Karpas-422 (cell line): Measurements from ENCODE around the gene PUSL1. TPM values are rescaled to one million over a fixed set of nuclear protein-coding genes. Genes with fewer than 3 reads are reported as not detected.

Experiments
- DNase-seq: peaks from one replicate; pipeline ENCODE4 v3.0.0-alpha.2; 2015
- H2AFZ ChIP-seq: fragments of 200-600 bp; sonication (generic); 2 replicates; pipeline ENCODE4 v1.6.1; 2014; ENCODE audit warnings: antibody characterized with exemption, low read length, mixed read lengths
- H3K27ac ChIP-seq: fragments of 200-600 bp; sonication (generic); 2 replicates; pipeline ENCODE4 v1.5.1; 2014; ENCODE audit warnings: mild to moderate bottlenecking, low read length, moderate library complexity
- H3K27me3 ChIP-seq: fragments of 200-600 bp; sonication (generic); 2 replicates; pipeline ENCODE4 v1.6.1; 2014; ENCODE audit warnings: low read length, mixed read lengths
- H3K36me3 ChIP-seq: fragments of 200-600 bp; sonication (generic); 2 replicates; pipeline ENCODE4 v1.6.1; 2014; ENCODE audit warnings: low read length, mixed read lengths; ENCODE audit not compliant: insufficient read depth
- H3K4me1 ChIP-seq: fragments of 200-600 bp; sonication (generic); 2 replicates; pipeline ENCODE4 v1.6.1; 2014; ENCODE audit warnings: mild to moderate bottlenecking, low read length, mixed read lengths
- H3K4me2 ChIP-seq: fragments of 200-600 bp; sonication (generic); 2 replicates; pipeline ENCODE4 v1.6.1; 2014; ENCODE audit warnings: low read length, low read depth, mild to moderate bottlenecking; ENCODE audit not compliant: poor library complexity, severe bottlenecking
- H3K4me3 ChIP-seq: fragments of 200-600 bp; sonication (generic); 2 replicates; pipeline ENCODE4 v1.5.1; 2014; ENCODE audit warnings: mild to moderate bottlenecking, antibody characterized with exemption, low read length, mixed read lengths
- H3K79me2 ChIP-seq: fragments of 200-600 bp; sonication (generic); 2 replicates; pipeline ENCODE4 v1.6.1; 2014; ENCODE audit warnings: mild to moderate bottlenecking, low read length, mixed read lengths
- H3K9ac ChIP-seq: fragments of 200-600 bp; sonication (generic); 2 replicates; pipeline ENCODE4 v1.6.0; 2014; ENCODE audit warnings: low read length
- H3K9me2 ChIP-seq: fragments of 200-600 bp; sonication (generic), shearing (Covaris generic); replicated peaks from 2 replicates; pipeline ENCODE4 v1.6.0; 2014; ENCODE audit warnings: mild to moderate bottlenecking, low read length, moderate library complexity; ENCODE audit not compliant: insufficient read depth
- H3K9me3 ChIP-seq: fragments of 300-700, 200-600 bp; sonication (generic); 2 replicates; pipeline ENCODE4 v1.6.1; 2014; ENCODE audit warnings: low read length, mixed read lengths
- H4K20me1 ChIP-seq: fragments of 200-600 bp; sonication (generic); 2 replicates; pipeline ENCODE4 v1.6.1; 2014; ENCODE audit warnings: mild to moderate bottlenecking, antibody characterized with exemption, low read length, low read depth; ENCODE audit not compliant: insufficient read depth
- total RNA-seq: library from RNA; depleted of rRNA; stranded (reverse); fragments of >200 nt; shearing (Covaris generic); gene quantifications from 2 replicates; pipeline ENCODE4 v1.2.3, GENCODE V29; 2014; ENCODE audit warnings: low replicate concordance

Gene PUSL1
- total RNA-seq, 1 experiment from 2014 or later: 14.9 TPM

DNA sequence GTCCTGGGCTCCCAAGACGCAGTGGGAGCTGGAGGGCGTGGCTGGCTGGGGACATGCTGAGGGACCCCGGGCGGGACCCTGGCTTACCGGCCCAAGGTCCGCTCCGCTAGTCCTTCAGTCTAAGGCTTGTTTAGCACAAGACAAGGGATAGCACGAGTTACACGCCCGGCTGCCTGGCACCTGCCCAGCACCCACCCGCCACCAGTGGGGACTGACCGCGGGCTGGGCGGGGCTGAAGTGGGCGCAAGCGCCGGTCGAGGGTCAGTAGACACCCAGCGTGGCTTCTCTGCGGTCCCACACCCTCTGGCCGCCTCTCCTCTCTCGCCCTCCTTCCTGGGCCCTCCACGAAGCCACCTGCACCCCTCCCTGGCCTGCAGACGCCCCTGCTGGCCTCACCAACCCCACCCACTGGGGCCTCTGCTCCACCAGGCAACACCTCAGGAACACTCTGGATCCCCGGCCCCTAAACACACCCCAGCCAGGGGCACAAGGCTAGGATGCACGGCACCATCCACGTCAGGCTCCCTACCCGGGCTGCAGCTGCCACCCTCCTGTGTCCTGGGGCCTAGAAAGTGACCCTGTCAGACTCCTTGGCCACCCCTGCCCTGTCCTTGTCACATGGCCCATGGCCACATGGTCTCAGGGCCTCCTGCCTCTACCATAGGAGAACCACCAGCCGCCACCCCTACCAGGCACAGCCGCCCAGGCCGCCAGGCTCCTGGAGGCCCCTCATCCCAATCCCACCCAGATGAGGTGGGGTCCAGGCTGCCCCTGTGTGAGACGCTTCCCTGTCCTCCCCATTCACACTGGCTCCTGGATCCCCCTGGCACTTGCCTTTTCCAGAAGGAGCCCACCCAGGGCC, 28.8 kb downstream of the PUSL1 start:
- no peak overlapping the region for H3K4me2 ChIP-seq
- H4K20me1 ChIP-seq: peaks cover 17% of the 10 kb centered on the region
- no peak overlapping the region for H3K4me3 ChIP-seq
- H2AFZ ChIP-seq: no peak overlapping the region
- peaks cover 5% of the 10 kb centered on the region for H3K36me3 ChIP-seq
- H3K9me2 ChIP-seq: no peaks in the 10 kb centered on the region
- H3K9ac ChIP-seq: no peak overlapping the region
- no peaks in the 10 kb centered on the region for H3K9me3 ChIP-seq
- H3K79me2 ChIP-seq: peaks cover 3% of the 10 kb centered on the region; the same call in 1 of the 2 replicates
- no peak for DNase-seq
- H3K27me3 ChIP-seq: no peaks in the 10 kb centered on the region
- no peak overlapping the region for H3K27ac ChIP-seq
- peaks cover 24% of the 10 kb centered on the region for H3K4me1 ChIP-seq

DNA sequence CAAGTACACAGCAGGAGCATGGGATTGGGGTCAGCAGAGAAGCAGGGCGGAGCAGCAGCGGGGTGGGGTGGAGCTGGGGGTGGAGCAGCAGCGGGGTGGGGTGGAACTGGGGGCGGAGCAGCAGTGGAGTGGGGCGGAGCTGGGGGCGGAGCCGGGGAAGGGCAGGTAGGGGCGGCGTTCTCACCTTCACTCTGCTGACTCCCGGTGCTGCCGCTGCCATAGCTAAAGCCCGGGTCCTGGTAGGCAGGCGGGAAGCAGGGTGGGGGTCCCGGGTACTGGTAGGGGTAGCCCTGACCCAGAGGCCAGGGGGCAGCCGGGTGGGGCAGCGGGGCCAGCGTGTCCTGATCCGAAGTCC, 29.4 kb downstream of the PUSL1 start:
- Histone ChIP-seq H3K4me2 (no peak overlapping the region), H3K4me1 (peaks cover 17% of the 10 kb centered on the region), H3K36me3 (peaks cover 5% of the 10 kb centered on the region), H3K9ac (no peak overlapping the region), H4K20me1 (peaks cover 17% of the 10 kb centered on the region), H3K9me3 (no peaks in the 10 kb centered on the region), H3K4me3 (no peak overlapping the region), H3K9me2 (no peaks in the 10 kb centered on the region), H3K27ac (no peak overlapping the region), H2AFZ (no peak overlapping the region), H3K79me2 (peaks cover 2% of the 10 kb centered on the region; the same call in 1 of the 2 replicates), H3K27me3 (no peaks in the 10 kb centered on the region)
- DNase-seq: peak; percentile 89

DNA sequence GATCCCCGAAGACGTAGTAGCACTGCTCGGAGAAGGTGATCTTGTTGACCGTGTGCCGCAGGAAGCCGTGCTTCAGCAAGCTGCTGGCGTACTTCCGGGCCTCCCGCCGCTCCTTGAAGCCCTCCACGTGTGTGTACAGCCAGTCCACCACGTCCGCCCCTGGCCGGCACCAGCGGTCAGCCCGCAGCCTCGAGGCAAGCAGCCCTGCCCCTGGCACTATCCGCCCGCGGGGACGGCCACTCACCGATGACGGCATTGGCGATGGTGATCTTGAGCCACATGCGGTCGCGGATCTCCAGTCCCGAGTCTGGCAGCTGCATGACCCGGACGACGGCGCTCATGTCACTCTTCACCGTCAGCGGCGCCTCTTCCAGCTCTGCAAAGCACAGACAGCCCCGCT, 29.9 kb downstream of the PUSL1 start:
- Histone ChIP-seq H3K9me3 (no peaks in the 10 kb centered on the region), H3K4me2 (no peak overlapping the region), H3K27ac (no peak overlapping the region), H2AFZ (no peak overlapping the region), H3K4me1 (peaks cover 16% of the 10 kb centered on the region), H3K9me2 (no peaks in the 10 kb centered on the region), H3K9ac (no peak overlapping the region), H3K27me3 (no peaks in the 10 kb centered on the region), H4K20me1 (peaks cover 17% of the 10 kb centered on the region), H3K79me2 (peaks cover 2% of the 10 kb centered on the region; the same call in 1 of the 2 replicates), H3K4me3 (no peak overlapping the region), H3K36me3 (peaks cover 5% of the 10 kb centered on the region)
- DNase-seq: no peak

GRCh38 chr1:1340185-1340584, 31.8 kb downstream of the PUSL1 start:
- H3K27me3 ChIP-seq: no peaks in the 10 kb centered on the region
- no peak overlapping the region for H3K9ac ChIP-seq
- H4K20me1 ChIP-seq: peaks cover 29% of the 10 kb centered on the region
- H3K9me2 ChIP-seq: no peaks in the 10 kb centered on the region
- H3K4me1 ChIP-seq: peaks cover 11% of the 10 kb centered on the region
- no peak overlapping the region for H3K4me2 ChIP-seq
- H3K27ac ChIP-seq: no peak overlapping the region
- H3K4me3 ChIP-seq: no peak overlapping the region
- H3K79me2 ChIP-seq: peaks cover 21% of the 10 kb centered on the region
- no peak for DNase-seq
- no peak overlapping the region for H2AFZ ChIP-seq
- H3K9me3 ChIP-seq: no peaks in the 10 kb centered on the region
- H3K36me3 ChIP-seq: peaks cover 5% of the 10 kb centered on the region; the same call in 1 of the 2 replicates

GRCh38 chr1:1340791-1341548, 32.6 kb downstream of the PUSL1 start:
- H3K36me3 ChIP-seq: peaks cover 5% of the 10 kb centered on the region; the same call in 1 of the 2 replicates
- H3K9ac ChIP-seq: no peak overlapping the region
- no peaks in the 10 kb centered on the region for H3K9me3 ChIP-seq
- H2AFZ ChIP-seq: no peak overlapping the region
- H3K79me2 ChIP-seq: peaks cover 29% of the 10 kb centered on the region
- H3K27ac ChIP-seq: no peak overlapping the region
- H3K27me3 ChIP-seq: no peaks in the 10 kb centered on the region
- H3K4me2 ChIP-seq: no peak overlapping the region
- peaks cover 30% of the 10 kb centered on the region for H4K20me1 ChIP-seq
- no peak for DNase-seq
- H3K4me3 ChIP-seq: no peak overlapping the region
- peaks cover 15% of the 10 kb centered on the region for H3K4me1 ChIP-seq
- H3K9me2 ChIP-seq: no peaks in the 10 kb centered on the region

DNA sequence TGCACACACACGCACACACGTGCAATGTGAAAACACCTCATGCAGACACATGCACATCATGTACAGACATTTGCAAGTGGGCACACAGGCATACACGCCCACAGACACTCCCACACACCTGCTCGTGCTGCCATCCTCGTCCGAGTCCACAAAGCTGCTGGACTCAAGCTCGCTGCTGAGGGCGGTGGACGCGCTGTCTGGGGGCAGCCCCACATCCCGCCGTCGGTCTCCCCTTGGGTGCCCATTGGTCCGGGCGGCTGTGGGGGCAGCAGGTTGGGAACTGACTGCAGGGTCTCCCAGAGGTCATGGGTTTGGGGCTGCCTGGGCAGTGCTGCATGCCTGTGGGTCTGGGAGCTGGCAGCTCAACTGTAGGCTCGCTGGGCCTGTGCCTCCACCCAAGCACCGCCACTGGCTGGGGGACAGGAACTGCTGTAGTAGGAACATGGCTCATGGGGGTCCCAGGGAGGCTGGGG, 33.2 kb downstream of the PUSL1 start:
- peaks cover 35% of the 10 kb centered on the region for H3K79me2 ChIP-seq
- no peak overlapping the region for H3K9ac ChIP-seq
- no peaks in the 10 kb centered on the region for H3K9me3 ChIP-seq
- peaks cover 21% of the 10 kb centered on the region for H3K4me1 ChIP-seq
- H3K27me3 ChIP-seq: no peaks in the 10 kb centered on the region
- no peak overlapping the region for H2AFZ ChIP-seq
- H4K20me1 ChIP-seq: peaks cover 36% of the 10 kb centered on the region
- H3K4me2 ChIP-seq: no peak overlapping the region
- DNase-seq: no peak
- no peak overlapping the region for H3K27ac ChIP-seq
- no peaks in the 10 kb centered on the region for H3K9me2 ChIP-seq
- no peak overlapping the region for H3K4me3 ChIP-seq
- H3K36me3 ChIP-seq: peaks cover 5% of the 10 kb centered on the region; the same call in 1 of the 2 replicates

GRCh38 chr1:1342061-1342562, 33.7 kb downstream of the PUSL1 start:
- H3K27ac ChIP-seq: no peak overlapping the region
- no peak overlapping the region for H2AFZ ChIP-seq
- H3K4me1 ChIP-seq: peaks cover 26% of the 10 kb centered on the region
- no peak overlapping the region for H3K4me3 ChIP-seq
- H3K27me3 ChIP-seq: no peaks in the 10 kb centered on the region
- H3K9me2 ChIP-seq: no peaks in the 10 kb centered on the region
- peaks cover 5% of the 10 kb centered on the region; the same call in 1 of the 2 replicates for H3K36me3 ChIP-seq
- DNase-seq: no peak
- H3K79me2 ChIP-seq: peaks cover 40% of the 10 kb centered on the region
- no peaks in the 10 kb centered on the region for H3K9me3 ChIP-seq
- no peak overlapping the region for H3K9ac ChIP-seq
- H3K4me2 ChIP-seq: no peak overlapping the region
- H4K20me1 ChIP-seq: peaks cover 36% of the 10 kb centered on the region

DNA sequence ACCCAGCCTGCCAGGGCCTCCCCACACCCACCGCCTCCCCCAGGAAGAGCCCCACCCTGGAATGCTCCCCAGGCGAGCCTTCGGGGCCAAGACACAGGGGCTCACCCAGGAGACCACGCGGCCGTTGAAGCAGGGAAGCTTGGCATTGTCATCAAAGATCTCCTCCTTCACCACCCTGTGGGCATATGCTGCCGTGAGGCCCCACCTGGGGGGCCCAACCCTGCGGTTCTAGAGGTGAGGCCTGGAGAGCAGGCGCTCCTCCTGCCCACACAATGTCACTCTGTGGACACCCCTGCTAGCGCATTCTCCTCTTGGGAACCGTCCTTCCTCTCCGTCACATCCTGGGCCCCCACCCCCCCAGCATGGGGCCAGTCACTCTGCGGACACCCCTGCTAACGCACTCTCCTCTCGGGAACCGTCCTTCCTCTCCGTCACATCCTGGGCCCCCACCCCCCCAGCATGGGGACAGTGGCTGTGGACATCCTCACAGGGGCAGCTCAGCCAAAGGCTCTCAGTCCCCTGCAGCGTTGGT, 34.3 kb downstream of the PUSL1 start:
- peaks cover 29% of the 10 kb centered on the region for H3K4me1 ChIP-seq
- DNase-seq: no peak
- no peaks in the 10 kb centered on the region for H3K27me3 ChIP-seq
- H3K9me2 ChIP-seq: no peaks in the 10 kb centered on the region
- peaks cover 46% of the 10 kb centered on the region for H3K79me2 ChIP-seq
- no peak overlapping the region for H3K4me2 ChIP-seq
- peaks cover 3% of the 10 kb centered on the region; the same call in 1 of the 2 replicates for H3K36me3 ChIP-seq
- H3K9ac ChIP-seq: no peak overlapping the region
- no peak overlapping the region for H3K4me3 ChIP-seq
- peaks cover 37% of the 10 kb centered on the region; the same call in 1 of the 2 replicates for H4K20me1 ChIP-seq
- H2AFZ ChIP-seq: no peak overlapping the region
- H3K9me3 ChIP-seq: no peaks in the 10 kb centered on the region
- H3K27ac ChIP-seq: no peak overlapping the region
